K562 (cell line): ENCODE data around the gene TMEM234. TPM values are rescaled to one million over a fixed set of nuclear protein-coding genes. Genes with fewer than 3 reads are reported as not detected.

Experiments
- ARHGAP35 ChIP-seq: fragments of 450-650 bp; IDR thresholded peaks from 2 replicates; pipeline ENCODE4 v1.6.1; 2018; ENCODE audit not compliant: partially characterized antibody
- ARNT ChIP-seq, 2 experiments: fragments of 450-650 bp; IDR thresholded peaks; 2 replicates each; pipeline ENCODE4 v1.6.1; 2016; ENCODE audit warnings: mild to moderate bottlenecking in 1 of 2
- EGR1 ChIP-seq: fragments of 450-650 bp; conservative IDR thresholded peaks from 2 replicates; pipeline ENCODE4 v1.6.1; 2017; ENCODE audit warnings: mild to moderate bottlenecking
- EP400 ChIP-seq: fragments of 450-650 bp; IDR thresholded peaks from 2 replicates; pipeline ENCODE4 v1.6.1; 2017; ENCODE audit warnings: antibody characterized with exemption, mild to moderate bottlenecking, moderate library complexity
- ESRRA ChIP-seq: fragments of 450-650 bp; IDR thresholded peaks from 2 replicates; pipeline ENCODE4 v1.6.1; 2014; ENCODE audit warnings: low read depth, mild to moderate bottlenecking, moderate library complexity, borderline replicate concordance
- ETV5 ChIP-seq: sonication (generic); formaldehyde crosslinking; IDR thresholded peaks from 2 replicates; pipeline ENCODE4 v1.4.0; 2020; ENCODE audit warnings: low read depth, mild to moderate bottlenecking, missing genetic modification reagents
- FOSL1 ChIP-seq: fragments of 200-800 bp; sonication (Bioruptor generic); conservative IDR thresholded peaks from 2 replicates; pipeline ENCODE4 v1.6.1; 2016; ENCODE audit warnings: missing genetic modification characterization, missing compliant biosample characterization
- FOXP1 ChIP-seq: sonication (generic); formaldehyde crosslinking; IDR thresholded peaks from 2 replicates; pipeline ENCODE4 v1.8.0; 2022; ENCODE audit warnings: mild to moderate bottlenecking, missing genetic modification reagents
- GABPB1 ChIP-seq: sonication (generic); formaldehyde crosslinking; IDR thresholded peaks from 2 replicates; pipeline ENCODE4 v1.8.0; 2022; ENCODE audit warnings: mild to moderate bottlenecking, missing genetic modification reagents
- KDM4B ChIP-seq, 2 experiments: fragments of 450-650 bp in 1 of 2; sonication (generic) in 1 of 2; IDR thresholded peaks; 2 replicates each; pipeline ENCODE4 v1.6.1; 2016 to 2017; ENCODE audit warnings: borderline replicate concordance in 2 of 2, antibody characterized with exemption in 1 of 2, low read depth in 1 of 2, mild to moderate bottlenecking in 1 of 2
- L3MBTL2 ChIP-seq: fragments of 450-650 bp; IDR thresholded peaks from 2 replicates; pipeline ENCODE4 v1.6.1; 2016; ENCODE audit warnings: mild to moderate bottlenecking, moderate library complexity
- MCM7 ChIP-seq, 2 experiments: fragments of 450-650 bp; IDR thresholded peaks; 2 replicates each; pipeline ENCODE4 v1.6.1; 2016 to 2018
- MLLT1 ChIP-seq, 2 experiments: fragments of 450-650 bp; IDR thresholded peaks; 2 replicates each; pipeline ENCODE4 v1.6.1; 2016
- PHF21A ChIP-seq: fragments of 450-650 bp; IDR thresholded peaks from 2 replicates; pipeline ENCODE4 v1.6.1; 2017; ENCODE audit warnings: low read depth, borderline replicate concordance
- PKNOX1 ChIP-seq: fragments of 450-650 bp; IDR thresholded peaks from 2 replicates; pipeline ENCODE4 v1.6.1; 2016
- SNRNP70 ChIP-seq: fragments of 200-400 bp; formaldehyde crosslinking; optimal IDR thresholded peaks from 2 replicates; pipeline ENCODE3; 2017; ENCODE audit warnings: low read depth, low read length
- SREBF1 ChIP-seq: fragments of 150-350 bp; IDR thresholded peaks from 2 replicates; pipeline ENCODE4 v1.6.1; 2014; ENCODE audit warnings: antibody characterized with exemption, low read depth, low read length, borderline replicate concordance
- ZBED1 ChIP-seq: IDR thresholded peaks from 2 replicates; pipeline ENCODE4 v1.6.1; 2014
- ZMIZ1 ChIP-seq, 2 experiments: fragments of 150-350 bp in 1 of 2; IDR thresholded peaks; 2 replicates each; pipeline ENCODE4 v1.6.1; 2012 to 2016; ENCODE audit warnings: low read depth in 2 of 2, low read length in 2 of 2, mild to moderate bottlenecking in 1 of 2, moderate library complexity in 1 of 2
- ZNF239 ChIP-seq: fragments of 250-450 bp; sonication (Bioruptor Pico); IDR thresholded peaks from 2 replicates; pipeline ENCODE4 v1.4.0; 2020; ENCODE audit warnings: mild to moderate bottlenecking
- ZNF639 ChIP-seq, 2 experiments: fragments of 200-800 bp in 1 of 2; sonication (Bioruptor generic) in 1 of 2; sonication (generic) in 1 of 2; formaldehyde crosslinking in 1 of 2; IDR thresholded peaks in 1 of 2; conservative IDR thresholded peaks in 1 of 2; 2 replicates each; pipeline versions ENCODE4 v1.5.0 to v1.6.1; 2016 to 2020; ENCODE audit warnings: missing compliant biosample characterization in 1 of 2, missing genetic modification characterization in 1 of 2, missing genetic modification reagents in 1 of 2
- polyA plus RNA-seq, 8 experiments: library from polyadenylated mRNA; depleted of rRNA in 4 of 8; stranded (reverse) in 5 of 8; unstranded in 3 of 8; fragments of >200 nt; fragmentation: Nextera tagmentation in 2 of 8; fragmentation: Illumina TruSeq in 1 of 8; extraction: Ambion mirVana in 2 of 8; extraction: Trizol in 1 of 8; gene quantifications; 2 replicates each; pipeline versions ENCODE4 v1.2.1 to v1.2.3, GENCODE V29; 2011 to 2014; ENCODE audit warnings: inconsistent platforms in 1 of 8, missing spikeins in 1 of 8
- total RNA-seq, 7 experiments: library from RNA; depleted of rRNA in 6 of 7; stranded (reverse); fragments of >200 nt in 6 of 7; fragmentation: Illumina TruSeq in 2 of 7; extraction: Trizol in 2 of 7; gene quantifications; 2 replicates each; pipeline versions ENCODE4 v1.2.1 to v1.2.3, GENCODE V29; 2011 to 2021; ENCODE audit warnings: low replicate concordance in 1 of 7

TMEM234 gene
- total and polyA plus RNA-seq, 9 of the 15 experiments (the other 6 are each of a cell fraction or from before 2014, with no cell fraction given): 5.0 to 12.9 (median 7.6) TPM

DNA sequence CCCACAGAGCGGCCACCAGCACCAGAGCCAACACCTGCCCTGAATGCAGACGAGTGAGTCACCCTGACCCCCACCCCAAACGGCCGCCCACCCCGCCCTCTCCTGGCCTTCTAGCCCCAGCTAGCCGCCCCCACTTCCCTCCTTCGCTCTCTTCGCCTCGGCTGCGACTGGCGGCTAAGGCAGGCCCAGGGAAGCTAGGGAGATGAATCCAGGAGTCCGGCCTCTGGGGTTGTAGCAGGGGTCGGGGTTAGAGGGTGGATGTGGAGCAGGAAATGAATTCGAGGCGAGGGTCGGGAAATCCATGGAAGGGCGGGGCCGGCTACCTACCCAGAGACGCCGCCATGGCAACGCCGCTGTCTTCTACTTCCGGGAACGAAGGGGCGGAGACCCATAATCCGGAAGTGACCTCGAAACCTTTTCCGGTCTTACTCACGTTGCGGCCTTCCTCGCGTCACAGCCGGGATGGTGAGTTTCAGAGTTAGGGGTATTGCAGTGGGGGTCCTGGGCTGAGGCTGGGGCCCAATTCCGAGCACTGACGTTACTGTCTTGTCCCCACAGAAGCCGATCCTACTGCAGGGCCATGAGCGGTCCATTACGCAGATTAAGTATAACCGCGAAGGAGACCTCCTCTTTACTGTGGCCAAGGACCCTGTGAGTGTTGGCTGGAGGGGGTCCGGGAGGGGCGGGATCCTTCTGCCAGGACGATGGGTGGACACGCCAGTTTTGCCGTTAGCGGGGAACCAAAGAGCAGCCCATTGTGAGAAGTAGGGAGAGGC lies at the start of gene TMEM234, which contains the start of gene EIF3I (continued):
- TF ChIP-seq MLLT1 (IDR thresholded peaks at IDR 0.05) (0 out of 4 replicates have a peak, but pooled peaks of 1 of the 2 experiments have one; percentile 8), ARNT (IDR thresholded peaks at IDR 0.05) (no peak), EGR1 (peak; percentile 90), ETV5 (CRISPR knock-in tag) (peak; percentile 29; the same call in 1 of the 2 replicates), ZNF239 (no peak), PKNOX1 (0 out of 2 replicates have a peak, but pooled peaks have one; percentile 55), SNRNP70 (no peak), L3MBTL2 (peak; percentile 59; the same call in 1 of the 2 replicates), MCM7 (IDR thresholded peaks at IDR 0.05) (no peak), ZNF639 (CRISPR knock-in tag; conservative IDR thresholded peaks at IDR 0.05 in 1 of 2, IDR thresholded peaks at IDR 0.05 in 1 of 2) (peak in 1 of 2 experiments; percentile 74; a peak in 2 of 4 replicates), FOSL1 (tag) (peak; percentile 70), KDM4B (IDR thresholded peaks at IDR 0.05; ENCODE audit: borderline replicate concordance in 2 of 2, low read depth in 1 of 2) (peak in 1 of 2 experiments; percentile 90; a peak in 2 of 4 replicates), PHF21A (no peak), SREBF1 (no peak), EP400 (peak; percentile 94), ZBED1 (0 out of 2 replicates have a peak, but pooled peaks have one; percentile 28), FOXP1 (CRISPR knock-in tag) (0 out of 2 replicates have a peak, but pooled peaks have one; percentile 12), ZMIZ1 (IDR thresholded peaks at IDR 0.05; ENCODE audit: low read depth in 2 of 2, low read length in 2 of 2) (peak in 1 of 2 experiments; percentile 20; a peak in 1 of 4 replicates), GABPB1 (CRISPR knock-in tag) (peak; percentile 94), ESRRA (peak; percentile 65; the same call in 1 of the 2 replicates), ARHGAP35 (no peak)
